Measurements from ENCODE around the gene SMARCD2. TPM values are rescaled to one million over a fixed set of nuclear protein-coding genes. Genes with fewer than 3 reads are reported as not detected.

The SMARCD2 gene
- total and polyA plus RNA-seq, 7 donors = 44.4 to 122 (median 95.9) TPM

DNA sequence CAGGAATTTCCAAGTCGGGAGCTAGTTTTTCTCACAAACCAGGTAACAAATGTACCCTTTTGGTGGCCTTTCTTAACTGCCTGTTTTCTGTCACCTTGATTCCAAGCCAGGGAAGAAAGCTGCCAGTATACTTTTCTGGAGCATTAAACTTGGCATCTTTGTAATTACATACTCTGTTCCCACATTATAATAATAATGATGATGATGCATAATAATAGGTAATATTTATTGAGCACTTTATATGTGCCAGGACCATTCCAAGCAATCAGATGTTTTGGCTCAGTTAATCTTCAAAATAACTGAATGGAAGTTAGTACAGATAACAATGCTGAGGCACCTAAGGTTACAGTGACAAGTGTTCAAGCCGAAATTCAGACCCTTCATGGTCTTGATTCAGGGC is 26.4 kb downstream of the SMARCD2 start:
- TF ChIP-seq, protein P1, sequence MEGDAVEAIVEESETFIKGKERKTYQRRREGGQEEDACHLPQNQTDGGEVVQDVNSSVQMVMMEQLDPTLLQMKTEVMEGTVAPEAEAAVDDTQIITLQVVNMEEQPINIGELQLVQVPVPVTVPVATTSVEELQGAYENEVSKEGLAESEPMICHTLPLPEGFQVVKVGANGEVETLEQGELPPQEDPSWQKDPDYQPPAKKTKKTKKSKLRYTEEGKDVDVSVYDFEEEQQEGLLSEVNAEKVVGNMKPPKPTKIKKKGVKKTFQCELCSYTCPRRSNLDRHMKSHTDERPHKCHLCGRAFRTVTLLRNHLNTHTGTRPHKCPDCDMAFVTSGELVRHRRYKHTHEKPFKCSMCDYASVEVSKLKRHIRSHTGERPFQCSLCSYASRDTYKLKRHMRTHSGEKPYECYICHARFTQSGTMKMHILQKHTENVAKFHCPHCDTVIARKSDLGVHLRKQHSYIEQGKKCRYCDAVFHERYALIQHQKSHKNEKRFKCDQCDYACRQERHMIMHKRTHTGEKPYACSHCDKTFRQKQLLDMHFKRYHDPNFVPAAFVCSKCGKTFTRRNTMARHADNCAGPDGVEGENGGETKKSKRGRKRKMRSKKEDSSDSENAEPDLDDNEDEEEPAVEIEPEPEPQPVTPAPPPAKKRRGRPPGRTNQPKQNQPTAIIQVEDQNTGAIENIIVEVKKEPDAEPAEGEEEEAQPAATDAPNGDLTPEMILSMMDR (IDR thresholded peaks at IDR 0.05) = no peak
- TF ChIP-seq EP300 (IDR thresholded peaks at IDR 0.05) (no peak), POLR2AphosphoS5 (IDR thresholded peaks at IDR 0.05) (no peak), POLR2A (IDR thresholded peaks at IDR 0.05) (no peak)
- intact Hi-C loops (cut with DNase I) = no loop called here

GRCh38 chr17:63809970-63810369 is 32.5 kb downstream of the SMARCD2 start:
- no peak for DNase-seq
- Histone ChIP-seq H3K27ac (no peak overlapping the region), H3K4me1 (no peaks in the 10 kb centered on the region), H3K27me3 (no peaks in the 10 kb centered on the region), H3K36me3 (peaks cover 60 to 99% (median 89%) of the 10 kb centered on the region in 4 donors), H3K4me3 (no peak overlapping the region), H3K9me3 (no peaks in the 10 kb centered on the region)
- intact Hi-C loops (cut with DNase I) = no loop called here
- TF ChIP-seq POLR2A (IDR thresholded peaks at IDR 0.05) (no peak), POLR2AphosphoS5 (IDR thresholded peaks at IDR 0.05) (no peak), EP300 (IDR thresholded peaks at IDR 0.05) (no peak)
- TF ChIP-seq, protein P1 (IDR thresholded peaks at IDR 0.05) = no peak
- WGBS, 2 donors = 91 to 92% methylated on average over 9 of the region's 9 CpGs

More for the DNA sequence above, 26.4 kb downstream of the SMARCD2 start:
- Histone ChIP-seq H3K27ac (no peak overlapping the region), H3K9me3 (no peaks in the 10 kb centered on the region), H3K27me3 (no peaks in the 10 kb centered on the region), H3K4me1 (no peaks in the 10 kb centered on the region), H3K36me3 (peaks cover 63 to 99% (median 92%) of the 10 kb centered on the region in 4 donors), H3K4me3 (no peak overlapping the region)
- no peak for DNase-seq
- 87 to 93% methylated on average over 2 of the region's 2 CpGs for WGBS, 2 donors

DNA sequence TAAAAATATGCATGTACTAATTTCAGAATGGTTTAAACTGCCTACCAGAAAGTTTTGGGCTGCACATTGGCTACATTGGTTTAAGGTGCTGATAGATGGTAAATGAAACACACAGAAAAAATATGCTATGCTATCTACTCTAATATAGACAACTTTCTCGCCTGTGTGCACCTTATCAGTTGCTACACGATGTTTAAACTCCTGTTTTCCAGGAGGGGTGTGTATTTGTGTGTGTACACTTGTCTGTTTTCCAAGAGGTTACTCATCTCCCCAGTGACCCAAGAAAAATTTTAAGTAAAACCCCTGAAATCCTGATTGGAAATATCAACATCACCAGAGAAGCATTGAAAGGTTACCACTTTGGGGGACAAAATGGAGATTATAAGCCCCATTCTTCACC is 36.9 kb downstream of the SMARCD2 start:
- WGBS, 2 donors = 64 to 90% methylated on average over 2 of the region's 2 CpGs
- TF ChIP-seq EP300 (IDR thresholded peaks at IDR 0.05) = no peak
- no peak for TF ChIP-seq POLR2A (IDR thresholded peaks at IDR 0.05)
- TF ChIP-seq, protein P1 (IDR thresholded peaks at IDR 0.05) = no peak
- no peak for TF ChIP-seq POLR2AphosphoS5 (IDR thresholded peaks at IDR 0.05)
- H3K4me3 ChIP-seq = no peak overlapping the region
- no peaks in the 10 kb centered on the region for H3K4me1 ChIP-seq
- no peak for DNase-seq
- H3K36me3 ChIP-seq = peaks cover 31 to 100% (median 68%) of the 10 kb centered on the region in 4 donors
- H3K27me3 ChIP-seq = no peaks in the 10 kb centered on the region
- H3K27ac ChIP-seq = no peak overlapping the region
- intact Hi-C loops (cut with DNase I) = no loop called here
- H3K9me3 ChIP-seq = no peaks in the 10 kb centered on the region

DNA sequence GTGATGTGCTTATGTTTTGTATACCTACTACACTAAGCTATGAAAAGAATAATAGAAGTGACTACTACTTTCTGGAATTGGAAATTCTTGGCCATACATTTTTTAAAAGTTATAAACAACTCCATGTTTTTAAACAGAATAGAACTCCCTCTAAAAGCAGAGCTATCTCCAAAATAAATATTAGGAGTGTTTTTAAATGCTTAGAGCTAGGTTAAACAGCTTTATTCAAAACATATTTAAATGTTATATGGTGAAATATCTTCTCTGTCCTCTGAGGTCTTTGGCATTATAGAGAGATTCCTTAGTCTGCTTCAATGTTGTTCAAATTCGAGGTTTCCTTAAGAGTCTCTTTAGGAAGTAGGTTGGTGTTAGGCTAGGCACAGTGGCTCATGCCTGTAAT is 38.2 kb downstream of the SMARCD2 start:
- Histone ChIP-seq H3K9me3 (no peaks in the 10 kb centered on the region), H3K4me3 (no peak overlapping the region), H3K27me3 (no peaks in the 10 kb centered on the region), H3K27ac (no peak overlapping the region), H3K36me3 (peaks cover 31 to 100% (median 68%) of the 10 kb centered on the region in 4 donors), H3K4me1 (no peaks in the 10 kb centered on the region)
- TF ChIP-seq, protein P1 (IDR thresholded peaks at IDR 0.05) = no peak
- no peak for TF ChIP-seq EP300 (IDR thresholded peaks at IDR 0.05)
- no peak for TF ChIP-seq POLR2AphosphoS5 (IDR thresholded peaks at IDR 0.05)
- intact Hi-C loops (cut with DNase I) = no loop called here
- 89 to 93% methylated on average over 1 of the region's 1 CpG for WGBS, 2 donors
- no peak for DNase-seq

DNA sequence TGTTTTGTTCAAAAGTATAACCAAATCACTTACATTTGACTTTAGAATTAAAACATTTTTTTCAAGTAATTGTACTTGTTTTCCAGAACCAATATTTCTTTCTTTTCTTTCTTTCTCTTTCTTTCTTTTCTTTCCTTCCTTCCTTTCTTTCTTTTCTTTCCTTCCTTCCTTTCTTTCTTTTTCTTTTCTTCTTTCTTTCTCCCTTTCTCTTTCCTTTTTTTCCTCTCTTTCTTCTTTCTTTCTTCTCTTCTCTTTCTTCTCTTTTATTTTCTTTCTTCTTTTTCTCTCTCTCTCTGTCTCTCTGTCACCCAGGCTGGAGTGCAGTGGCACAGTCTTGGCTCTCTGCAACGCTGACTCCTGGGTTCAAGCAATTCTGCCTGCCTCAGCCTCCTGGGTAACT is 41.7 kb downstream of the SMARCD2 start:
- Histone ChIP-seq H3K4me1 (no peaks in the 10 kb centered on the region), H3K27me3 (no peaks in the 10 kb centered on the region), H3K36me3 (peaks cover 37 to 100% (median 59%) of the 10 kb centered on the region in 4 donors), H3K9me3 (no peaks in the 10 kb centered on the region), H3K27ac (no peak overlapping the region), H3K4me3 (no peak overlapping the region)
- intact Hi-C loops (cut with DNase I) = no loop called here
- 94 to 97% methylated on average over 1 of the region's 1 CpG for WGBS, 2 donors
- TF ChIP-seq POLR2A (IDR thresholded peaks at IDR 0.05) (no peak), POLR2AphosphoS5 (IDR thresholded peaks at IDR 0.05) (no peak), EP300 (IDR thresholded peaks at IDR 0.05) (no peak)
- TF ChIP-seq, protein P1 (IDR thresholded peaks at IDR 0.05) = no peak
- no peak for DNase-seq
